ENCODE data around the gene KSR1.

The KSR1 gene

GRCh38 chr17:27473748-27474609 lies 17.7 kb downstream of the KSR1 start:
- DNase-seq (ENCODE audit: low read depth) = peak; percentile 62

- DNase-seq (ENCODE audit: low read depth) = no peak
These were observed 18.9 kb downstream of the KSR1 start for GRCh38 chr17:27475070-27475673.

- DNase-seq (ENCODE audit: low read depth) = no peak
These were observed 20.0 kb downstream of the KSR1 start for GRCh38 chr17:27475981-27476895.

- DNase-seq (ENCODE audit: low read depth) = no peak
These were observed 21.0 kb downstream of the KSR1 start for GRCh38 chr17:27477050-27477888.

- DNase-seq (ENCODE audit: low read depth) = no peak
These were observed 21.9 kb downstream of the KSR1 start for GRCh38 chr17:27477971-27478684.

GRCh38 chr17:27478901-27479538 lies 22.8 kb downstream of the KSR1 start:
- DNase-seq (ENCODE audit: low read depth) = no peak

- no peak for DNase-seq (ENCODE audit: low read depth)
These were observed 23.6 kb downstream of the KSR1 start for GRCh38 chr17:27479838-27480237.

- DNase-seq (ENCODE audit: low read depth) = no peak
These were observed 24.5 kb downstream of the KSR1 start for GRCh38 chr17:27480699-27481098.

GRCh38 chr17:27481327-27481726 lies 25.1 kb downstream of the KSR1 start:
- DNase-seq (ENCODE audit: low read depth) = no peak

GRCh38 chr17:27485125-27485524 lies 28.9 kb downstream of the KSR1 start:
- DNase-seq (ENCODE audit: low read depth) = no peak

DNA sequence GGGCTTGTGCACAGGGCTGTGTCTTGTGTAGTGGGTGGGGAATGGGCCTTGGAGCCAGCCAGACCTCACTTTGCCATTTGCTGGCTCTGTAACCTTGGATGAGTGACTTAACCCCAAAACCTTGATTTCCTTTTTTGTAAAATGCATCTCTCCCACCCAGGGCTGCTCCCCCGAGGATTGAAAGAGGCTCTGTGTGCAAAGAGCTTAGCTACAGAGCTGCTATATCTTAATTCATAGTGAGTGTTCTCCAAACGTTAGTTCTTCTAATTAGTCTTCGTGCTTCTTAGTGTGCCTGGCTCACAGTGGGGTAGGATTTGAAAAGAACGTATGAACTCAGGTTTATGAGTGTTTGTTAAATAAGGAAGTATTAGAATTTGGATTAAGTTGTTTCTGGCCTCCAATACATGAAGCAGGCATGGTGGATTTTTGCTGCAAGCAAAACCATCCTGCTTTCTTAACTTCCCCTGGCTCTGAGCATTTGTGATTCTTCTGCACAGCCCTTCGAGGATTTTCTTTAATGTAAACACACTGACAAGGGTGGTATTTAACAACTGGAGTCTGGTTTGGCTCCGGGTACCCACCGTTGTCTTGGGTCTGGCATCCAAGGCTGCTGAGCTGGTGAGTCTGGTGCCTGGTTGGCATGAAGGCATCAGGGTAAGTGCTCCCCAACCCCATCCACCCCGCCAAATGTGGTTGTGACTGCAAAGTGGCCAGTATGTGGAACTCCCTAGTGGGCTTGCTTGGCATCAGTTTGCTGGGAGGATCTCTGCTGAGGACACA lies 29.7 kb downstream of the KSR1 start:
- DNase-seq (ENCODE audit: low read depth) = no peak

GRCh38 chr17:27486741-27487140 lies 30.5 kb downstream of the KSR1 start:
- no peak for DNase-seq (ENCODE audit: low read depth)

GRCh38 chr17:27488231-27488630 lies 32.0 kb downstream of the KSR1 start:
- DNase-seq (ENCODE audit: low read depth) = no peak

DNA sequence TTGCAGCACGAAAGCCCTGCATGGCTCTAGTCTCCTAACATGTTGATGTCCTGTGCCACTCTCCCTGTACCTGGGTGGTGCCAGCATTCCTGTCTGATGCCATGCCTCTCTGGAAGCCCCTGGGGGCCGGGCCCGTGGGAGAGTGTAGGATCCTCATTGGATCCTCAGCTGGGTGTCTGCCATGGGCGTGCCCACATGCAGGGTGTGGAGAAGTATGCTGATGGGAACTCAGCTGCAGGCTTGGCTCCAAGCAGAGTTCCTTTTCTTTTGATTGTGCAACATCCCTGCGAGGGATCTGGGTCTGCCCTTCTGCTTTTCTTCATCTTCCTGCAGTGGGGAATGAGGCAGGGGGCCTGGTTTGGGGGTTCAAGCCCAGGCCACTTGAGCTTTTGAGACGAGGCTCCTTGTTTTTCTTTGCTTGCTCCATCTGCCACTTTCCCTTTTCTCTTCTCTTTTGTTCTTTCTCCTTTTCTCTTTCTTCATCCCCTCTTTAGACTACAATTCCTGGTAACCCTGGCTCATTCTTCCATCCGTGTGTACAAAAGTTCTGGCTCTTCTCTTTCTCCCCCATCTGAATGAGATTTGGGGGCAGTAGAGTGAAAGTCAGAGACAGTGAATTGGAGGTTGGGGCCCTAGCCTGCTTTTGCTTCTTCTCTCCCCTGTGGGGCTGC lies 32.9 kb downstream of the KSR1 start:
- DNase-seq (ENCODE audit: low read depth) = no peak

DNA sequence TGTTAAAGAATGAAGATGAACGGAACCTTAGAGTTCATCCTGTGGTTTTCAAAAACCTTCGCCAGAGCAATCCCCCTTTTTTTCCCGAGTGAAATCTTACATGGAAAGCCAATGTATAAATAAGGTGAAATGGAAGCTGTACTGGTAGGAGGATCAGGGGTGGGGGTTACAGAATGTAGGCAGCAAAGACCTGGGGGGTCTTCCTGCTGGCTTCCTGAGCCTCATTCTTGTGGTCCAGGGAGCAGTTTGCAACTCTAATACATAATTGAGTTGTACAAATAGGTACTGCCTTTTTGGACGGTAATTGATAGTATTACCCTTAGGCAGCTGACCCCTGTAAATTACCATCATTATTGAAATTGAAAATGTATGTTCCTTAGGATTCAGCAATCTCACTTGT lies 34.1 kb downstream of the KSR1 start:
- no peak for DNase-seq (ENCODE audit: low read depth)

- DNase-seq (ENCODE audit: low read depth) = no peak
These were observed 35.5 kb downstream of the KSR1 start for GRCh38 chr17:27491713-27492190.

DNA sequence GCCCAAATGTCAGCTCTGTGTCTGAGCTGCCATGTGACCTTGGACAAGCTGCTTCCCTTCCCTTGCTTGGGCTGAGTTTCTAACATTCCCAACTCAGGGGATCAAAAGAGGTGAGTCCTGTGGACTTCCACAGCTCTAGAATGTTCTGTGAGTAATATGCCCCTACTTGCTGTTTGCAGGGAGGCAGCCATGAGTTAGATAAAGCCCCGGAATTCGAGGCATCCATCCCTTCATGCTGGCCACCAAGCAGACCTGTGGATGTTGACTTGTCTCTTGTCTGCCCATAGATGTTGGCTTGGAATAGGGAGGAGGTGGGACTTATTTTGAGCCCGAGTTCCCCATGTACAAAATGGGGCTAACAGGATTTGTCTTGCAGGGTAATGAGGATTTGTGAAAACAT lies 36.2 kb downstream of the KSR1 start:
- no peak for DNase-seq (ENCODE audit: low read depth)

- DNase-seq (ENCODE audit: low read depth) = no peak
These were observed 36.8 kb downstream of the KSR1 start for GRCh38 chr17:27493088-27493487.

Data from stimulated activated CD8-positive, alpha-beta memory T cell treated with anti-CD3 and anti-CD28 coated beads, Interleukin-7, amount 100 ng/mL, for 24 hours (primary cell).